SK-N-SH (cell line): ENCODE data around the gene NBEAL2. TPM values are rescaled to one million over a fixed set of nuclear protein-coding genes. Genes with fewer than 3 reads are reported as not detected.

Experiments
- CTCF ChIA-PET: fragments of 300-600, 350-600 bp; formaldehyde crosslinking; extraction: SDS; loops from one replicate; lab custom pipeline; 2021; lab: Yijun Ruan, JAX
- POLR2A ChIA-PET: fragments of 350-600 bp; sonication (Branson Sonifier 250); formaldehyde crosslinking; extraction: SDS; loops from one replicate; lab custom pipeline; 2020; ENCODE audit warnings: antibody characterized with exemption, inconsistent platforms; lab: Yijun Ruan, JAX
- DNase-seq: peaks from one replicate; pipeline ENCODE4 v3.0.0; 2012
- H2AFZ ChIP-seq: fragments of 200-600 bp; sonication (generic); 2 replicates; pipeline ENCODE4 v1.8.1; 2016; ENCODE audit warnings: antibody characterized with exemption, mild to moderate bottlenecking, low read depth
- H3F3A ChIP-seq: fragments of 200-600 bp; sonication (generic); replicated peaks from 2 replicates; pipeline ENCODE3; 2016; ENCODE audit warnings: antibody characterized with exemption, mild to moderate bottlenecking; ENCODE audit not compliant: insufficient read depth
- H3K27ac ChIP-seq, 2 experiments: fragments of 200-500 bp in 1 of 2; fragments of 200-600 bp in 1 of 2; sonication (Bioruptor generic) in 1 of 2; sonication (generic), shearing (Covaris generic) in 1 of 2; 2 replicates each; pipeline versions ENCODE4 v1.5.1 to v1.6.1; 2014 to 2016; ENCODE audit warnings: low read depth in 2 of 2, inconsistent platforms in 1 of 2, low read length in 1 of 2, mild to moderate bottlenecking in 1 of 2, mixed read lengths in 1 of 2
- H3K27me3 ChIP-seq: fragments of 200-600 bp; sonication (generic), shearing (Covaris generic); 2 replicates; pipeline ENCODE4 v1.6.1; 2016; ENCODE audit warnings: mixed run types; ENCODE audit not compliant: insufficient read depth
- H3K36me3 ChIP-seq, 2 experiments: fragments of 200-500 bp in 1 of 2; fragments of 200-600 bp in 1 of 2; sonication (Bioruptor generic) in 1 of 2; sonication (generic) in 1 of 2; replicated peaks in 1 of 2; 2 replicates each; pipeline versions ENCODE3 to v1.5.1; 2014 to 2016; ENCODE audit warnings: low read length in 1 of 2, mild to moderate bottlenecking in 1 of 2; ENCODE audit not compliant: insufficient read depth in 2 of 2, control insufficient read depth in 1 of 2
- H3K4me1 ChIP-seq, 2 experiments: fragments of 200-500 bp in 1 of 2; fragments of 200-600 bp in 1 of 2; sonication (Bioruptor generic) in 1 of 2; sonication (generic), shearing (Covaris generic) in 1 of 2; 2 replicates each; pipeline versions ENCODE4 v1.5.1 to v1.6.1; 2014 to 2016; ENCODE audit warnings: low read depth in 1 of 2, low read length in 1 of 2, mixed run types in 1 of 2; ENCODE audit not compliant: insufficient read depth in 2 of 2, control insufficient read depth in 1 of 2
- H3K4me2 ChIP-seq: fragments of 200-600 bp; sonication (generic), shearing (Covaris generic); 2 replicates; pipeline ENCODE4 v1.6.1; 2017; ENCODE audit warnings: mixed run types
- H3K4me3 ChIP-seq, 2 experiments: fragments of 200-500 bp in 1 of 2; fragments of 200-600 bp in 1 of 2; sonication (Bioruptor generic) in 1 of 2; sonication (generic), shearing (Covaris generic) in 1 of 2; 2 replicates each; pipeline versions ENCODE4 v1.5.1 to v1.8.1; 2014 to 2016; ENCODE audit warnings: low read depth in 2 of 2, inconsistent platforms in 1 of 2, low read length in 1 of 2, mild to moderate bottlenecking in 1 of 2, mixed read lengths in 1 of 2, moderate library complexity in 1 of 2
- H3K79me2 ChIP-seq: fragments of 200-600 bp; sonication (generic); 2 replicates; pipeline ENCODE4 v1.8.1; 2017; ENCODE audit warnings: mild to moderate bottlenecking; ENCODE audit not compliant: insufficient read depth
- H3K9ac ChIP-seq: fragments of 200-600 bp; sonication (generic); 2 replicates; pipeline ENCODE4 v1.6.1; 2017; ENCODE audit warnings: mixed run types
- H3K9me2 ChIP-seq: fragments of 200-600 bp; sonication (generic); 2 replicates; pipeline ENCODE4 v1.6.1; 2017; ENCODE audit warnings: mixed run types
- H3K9me3 ChIP-seq: fragments of 200-600 bp; sonication (generic); 2 replicates; pipeline ENCODE4 v1.6.1; 2017; ENCODE audit warnings: mixed run types, mild to moderate bottlenecking, moderate library complexity
- H4K20me1 ChIP-seq: fragments of 200-600 bp; sonication (generic); 2 replicates; pipeline ENCODE4 v1.6.1; 2017; ENCODE audit warnings: mild to moderate bottlenecking, mixed run types; ENCODE audit not compliant: insufficient read depth
- ELF1 ChIP-seq: IDR thresholded peaks from 2 replicates; pipeline ENCODE4 v1.4.0; 2012
- FOXJ3 ChIP-seq: sonication (generic); formaldehyde crosslinking; IDR thresholded peaks from 2 replicates; pipeline ENCODE4 v1.5.1; 2020; ENCODE audit warnings: mild to moderate bottlenecking, missing genetic modification reagents
- GATA2 ChIP-seq: sonication (generic); formaldehyde crosslinking; IDR thresholded peaks from 2 replicates; pipeline ENCODE4 v1.5.0; 2020; ENCODE audit warnings: mild to moderate bottlenecking, missing genetic modification reagents
- NRF1 ChIP-seq: IDR thresholded peaks from 2 replicates; pipeline ENCODE4 v1.6.1; 2012; ENCODE audit warnings: low read depth, mild to moderate bottlenecking, low read length
- POLR2AphosphoS5 ChIP-seq: IDR thresholded peaks from 2 replicates; pipeline ENCODE4 v1.6.1; 2012; ENCODE audit warnings: low read depth, low read length
- RAD21 ChIP-seq: IDR thresholded peaks from 2 replicates; pipeline ENCODE4 v1.6.1; 2012; ENCODE audit warnings: mild to moderate bottlenecking, low read length
- RFX5 ChIP-seq: IDR thresholded peaks from 2 replicates; pipeline ENCODE4 v1.6.1; 2012; ENCODE audit warnings: mild to moderate bottlenecking, improper control_type of control experiment, low read length
- SMC3 ChIP-seq: IDR thresholded peaks from 2 replicates; pipeline ENCODE4 v1.6.1; 2012; ENCODE audit warnings: low read depth, low read length, improper control_type of control experiment
- TAF1 ChIP-seq: IDR thresholded peaks from 2 replicates; pipeline ENCODE4 v1.6.1; 2012; ENCODE audit warnings: low read depth, mild to moderate bottlenecking, low read length, moderate library complexity, borderline replicate concordance
- TEAD4 ChIP-seq: IDR thresholded peaks from 2 replicates; pipeline ENCODE4 v1.4.0; 2012; ENCODE audit warnings: mild to moderate bottlenecking, borderline replicate concordance; ENCODE audit not compliant: insufficient read depth
- WGBS: methylation state at CpG from one replicate; pipeline ENCODE4 v1.1.6; 2017; ENCODE audit warnings: low lambda C conversion rate; 5-methylcytosine and 5-hydroxymethylcytosine counted together
- polyA plus RNA-seq, 3 experiments: library from polyadenylated mRNA; depleted of rRNA; stranded (reverse); fragments of >200 nt; gene quantifications; 2 replicates each; pipeline ENCODE4 v1.2.3, GENCODE V29; 2012
- TF ChIP-seq, protein P1 (sequence below): IDR thresholded peaks from 2 replicates; pipeline ENCODE4 v1.6.1; 2012; ENCODE audit warnings: mild to moderate bottlenecking, low read depth, low read length, moderate library complexity
- TF ChIP-seq, protein P2 (sequence below): IDR thresholded peaks from 2 replicates; pipeline ENCODE4 v1.4.0; 2012; ENCODE audit warnings: low read depth, borderline replicate concordance
- TF ChIP-seq, protein P3 (sequence below): IDR thresholded peaks from 2 replicates; pipeline ENCODE4 v1.4.0; 2012; ENCODE audit warnings: low read depth

Gene NBEAL2
- polyA plus RNA-seq, 1 of the 3 experiments (the other 2 are of a cell fraction): 20.3 TPM

DNA sequence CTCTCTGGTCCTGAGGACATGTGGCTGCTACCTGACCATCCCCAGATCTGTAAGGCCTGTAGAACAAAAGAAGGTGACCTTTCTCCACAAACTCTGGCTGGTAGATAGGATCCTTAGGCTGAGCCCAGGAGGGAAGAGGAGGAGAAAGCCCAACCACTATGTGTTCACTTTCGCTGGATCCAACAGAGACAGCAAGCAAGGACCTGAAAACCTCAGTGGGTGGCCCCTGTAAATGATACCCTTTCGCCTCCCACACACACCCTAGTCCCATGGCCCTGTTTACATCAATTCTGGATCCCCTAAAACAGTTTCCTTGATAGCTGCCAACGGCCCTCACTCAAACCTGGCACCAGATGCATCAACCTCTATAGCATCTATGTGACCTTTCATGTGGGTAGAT lies 25.3 kb upstream of the NBEAL2 start (continued):
- TF ChIP-seq, protein P1, sequence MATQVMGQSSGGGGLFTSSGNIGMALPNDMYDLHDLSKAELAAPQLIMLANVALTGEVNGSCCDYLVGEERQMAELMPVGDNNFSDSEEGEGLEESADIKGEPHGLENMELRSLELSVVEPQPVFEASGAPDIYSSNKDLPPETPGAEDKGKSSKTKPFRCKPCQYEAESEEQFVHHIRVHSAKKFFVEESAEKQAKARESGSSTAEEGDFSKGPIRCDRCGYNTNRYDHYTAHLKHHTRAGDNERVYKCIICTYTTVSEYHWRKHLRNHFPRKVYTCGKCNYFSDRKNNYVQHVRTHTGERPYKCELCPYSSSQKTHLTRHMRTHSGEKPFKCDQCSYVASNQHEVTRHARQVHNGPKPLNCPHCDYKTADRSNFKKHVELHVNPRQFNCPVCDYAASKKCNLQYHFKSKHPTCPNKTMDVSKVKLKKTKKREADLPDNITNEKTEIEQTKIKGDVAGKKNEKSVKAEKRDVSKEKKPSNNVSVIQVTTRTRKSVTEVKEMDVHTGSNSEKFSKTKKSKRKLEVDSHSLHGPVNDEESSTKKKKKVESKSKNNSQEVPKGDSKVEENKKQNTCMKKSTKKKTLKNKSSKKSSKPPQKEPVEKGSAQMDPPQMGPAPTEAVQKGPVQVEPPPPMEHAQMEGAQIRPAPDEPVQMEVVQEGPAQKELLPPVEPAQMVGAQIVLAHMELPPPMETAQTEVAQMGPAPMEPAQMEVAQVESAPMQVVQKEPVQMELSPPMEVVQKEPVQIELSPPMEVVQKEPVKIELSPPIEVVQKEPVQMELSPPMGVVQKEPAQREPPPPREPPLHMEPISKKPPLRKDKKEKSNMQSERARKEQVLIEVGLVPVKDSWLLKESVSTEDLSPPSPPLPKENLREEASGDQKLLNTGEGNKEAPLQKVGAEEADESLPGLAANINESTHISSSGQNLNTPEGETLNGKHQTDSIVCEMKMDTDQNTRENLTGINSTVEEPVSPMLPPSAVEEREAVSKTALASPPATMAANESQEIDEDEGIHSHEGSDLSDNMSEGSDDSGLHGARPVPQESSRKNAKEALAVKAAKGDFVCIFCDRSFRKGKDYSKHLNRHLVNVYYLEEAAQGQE: no peak
- TF ChIP-seq GATA2 (no peak), RAD21 (no peak), NRF1 (no peak), SMC3 (no peak), FOXJ3 (CRISPR knock-in tag) (no peak), TEAD4 (no peak), POLR2AphosphoS5 (no peak), ELF1 (no peak)
- TF ChIP-seq, protein P2, sequence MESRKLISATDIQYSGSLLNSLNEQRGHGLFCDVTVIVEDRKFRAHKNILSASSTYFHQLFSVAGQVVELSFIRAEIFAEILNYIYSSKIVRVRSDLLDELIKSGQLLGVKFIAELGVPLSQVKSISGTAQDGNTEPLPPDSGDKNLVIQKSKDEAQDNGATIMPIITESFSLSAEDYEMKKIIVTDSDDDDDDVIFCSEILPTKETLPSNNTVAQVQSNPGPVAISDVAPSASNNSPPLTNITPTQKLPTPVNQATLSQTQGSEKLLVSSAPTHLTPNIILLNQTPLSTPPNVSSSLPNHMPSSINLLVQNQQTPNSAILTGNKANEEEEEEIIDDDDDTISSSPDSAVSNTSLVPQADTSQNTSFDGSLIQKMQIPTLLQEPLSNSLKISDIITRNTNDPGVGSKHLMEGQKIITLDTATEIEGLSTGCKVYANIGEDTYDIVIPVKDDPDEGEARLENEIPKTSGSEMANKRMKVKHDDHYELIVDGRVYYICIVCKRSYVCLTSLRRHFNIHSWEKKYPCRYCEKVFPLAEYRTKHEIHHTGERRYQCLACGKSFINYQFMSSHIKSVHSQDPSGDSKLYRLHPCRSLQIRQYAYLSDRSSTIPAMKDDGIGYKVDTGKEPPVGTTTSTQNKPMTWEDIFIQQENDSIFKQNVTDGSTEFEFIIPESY: no peak
- TF ChIP-seq, protein P3, sequence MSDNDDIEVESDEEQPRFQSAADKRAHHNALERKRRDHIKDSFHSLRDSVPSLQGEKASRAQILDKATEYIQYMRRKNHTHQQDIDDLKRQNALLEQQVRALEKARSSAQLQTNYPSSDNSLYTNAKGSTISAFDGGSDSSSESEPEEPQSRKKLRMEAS: no peak

DNA sequence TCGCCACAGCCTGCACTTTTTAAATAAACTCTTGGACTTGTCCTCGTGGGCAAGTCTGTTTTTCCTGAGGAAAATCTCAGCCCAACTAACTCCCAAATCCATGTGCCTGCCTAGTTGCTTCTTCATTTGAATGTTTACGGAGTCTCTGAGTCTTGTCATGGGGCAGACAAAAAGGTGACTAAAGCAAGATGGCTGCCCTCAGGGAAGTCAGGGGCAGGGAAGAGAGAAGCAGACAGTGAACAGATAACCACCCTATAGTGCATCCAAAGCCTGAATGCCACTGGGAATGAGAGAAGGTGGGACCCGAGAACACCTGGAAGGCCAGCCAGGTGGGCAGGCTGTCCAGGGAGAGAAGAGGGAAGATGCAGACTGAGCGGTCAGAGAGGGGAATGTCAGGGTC lies 24.3 kb upstream of the NBEAL2 start:
- Histone ChIP-seq H3K9me3 (no peaks in the 10 kb centered on the region), H3K4me3 (no peak overlapping the region), H3K4me2 (no peak overlapping the region), H4K20me1 (peaks cover 95% of the 10 kb centered on the region), H3K9ac (no peak overlapping the region), H3F3A (no peaks in the 10 kb centered on the region), H3K4me1 (peaks cover 4 to 54% of the 10 kb centered on the region in 2 experiments; a peak in 2 of 4 replicates), H2AFZ (no peak overlapping the region), H3K27ac (peak overlapping the region in 1 of 2 experiments; percentile 81; a peak in 2 of 4 replicates), H3K79me2 (peaks cover 98% of the 10 kb centered on the region), H3K36me3 (no peaks in the 10 kb centered on the region), H3K27me3 (no peaks in the 10 kb centered on the region), H3K9me2 (no peaks in the 10 kb centered on the region)
- no peak for DNase-seq
- ChIA-PET CTCF (interaction anchor here (1.9 kb wide), 1 partner anchor 32 kb away, joined by 6 read pairs; no protein-coding TSS in a partner anchor), POLR2A (no interaction called here)
- 95% methylated on average over 5 of the region's 5 CpGs for WGBS
- TF ChIP-seq GATA2 (no peak), NRF1 (no peak), RAD21 (no peak), RFX5 (no peak), TAF1 (no peak)
- TF ChIP-seq, protein P2: no peak
